ENCODE measurements around the gene SASH1. TPM values are rescaled to one million over a fixed set of nuclear protein-coding genes. Genes with fewer than 3 reads are reported as not detected.

Gene SASH1
- total RNA-seq, 1 experiment from 2014 or later: 12.3 TPM

- intact Hi-C loops (cut with micrococcal nuclease; ENCODE audit: unreplicated experiment): no loop called here
- BruUV-seq (replicated peaks): no TSS peak
- Mint-ChIP-seq H3K36me3 (ENCODE audit: insufficient read depth, unreplicated experiment) (peaks cover 18% of the 10 kb centered on the region), H3K27ac (ENCODE audit: unreplicated experiment) (no peak overlapping the region), H3K9me3 (ENCODE audit: low read depth, unreplicated experiment) (no peaks in the 10 kb centered on the region), H3K4me1 (ENCODE audit: low read depth, unreplicated experiment) (peaks cover 18% of the 10 kb centered on the region), H3K27me3 (ENCODE audit: unreplicated experiment) (no peaks in the 10 kb centered on the region), H3K4me3 (ENCODE audit: low read depth, unreplicated experiment) (no peak overlapping the region)
- CTCF ChIA-PET: no interaction called here
- no peak for TF ChIP-seq CTCF (IDR thresholded peaks at IDR 0.05; ENCODE audit: unreplicated experiment)
- DNase-seq: no peak
Observed at GRCh38 chr6:148345578-148345977, 2.9 kb downstream of the SASH1 start.

- Mint-ChIP-seq H3K27ac (ENCODE audit: unreplicated experiment) (no peak overlapping the region), H3K4me1 (ENCODE audit: low read depth, unreplicated experiment) (peaks cover 18% of the 10 kb centered on the region), H3K27me3 (ENCODE audit: unreplicated experiment) (no peaks in the 10 kb centered on the region), H3K36me3 (ENCODE audit: insufficient read depth, unreplicated experiment) (peaks cover 17% of the 10 kb centered on the region), H3K9me3 (ENCODE audit: low read depth, unreplicated experiment) (no peaks in the 10 kb centered on the region), H3K4me3 (ENCODE audit: low read depth, unreplicated experiment) (no peak overlapping the region)
- no peak for DNase-seq
- TF ChIP-seq CTCF (IDR thresholded peaks at IDR 0.05; ENCODE audit: unreplicated experiment): no peak
- intact Hi-C loops (cut with micrococcal nuclease; ENCODE audit: unreplicated experiment): no loop called here
- no TSS peak for BruUV-seq (replicated peaks)
- CTCF ChIA-PET: no interaction called here
Observed at GRCh38 chr6:148346681-148347440, 4.2 kb downstream of the SASH1 start.

GRCh38 chr6:148347441-148348054, 4.9 kb downstream of the SASH1 start:
- Mint-ChIP-seq H3K4me1 (ENCODE audit: low read depth, unreplicated experiment) (peaks cover 18% of the 10 kb centered on the region), H3K27me3 (ENCODE audit: unreplicated experiment) (no peaks in the 10 kb centered on the region), H3K4me3 (ENCODE audit: low read depth, unreplicated experiment) (no peak overlapping the region), H3K36me3 (ENCODE audit: insufficient read depth, unreplicated experiment) (peaks cover 10% of the 10 kb centered on the region), H3K27ac (ENCODE audit: unreplicated experiment) (no peak overlapping the region), H3K9me3 (ENCODE audit: low read depth, unreplicated experiment) (no peaks in the 10 kb centered on the region)
- BruUV-seq (replicated peaks): no TSS peak
- intact Hi-C loops (cut with micrococcal nuclease; ENCODE audit: unreplicated experiment): no loop called here
- no peak for TF ChIP-seq CTCF (IDR thresholded peaks at IDR 0.05; ENCODE audit: unreplicated experiment)
- DNase-seq: no peak
- CTCF ChIA-PET: no interaction called here

- CTCF ChIA-PET: no interaction called here
- H3K9me3 Mint-ChIP-seq (ENCODE audit: low read depth, unreplicated experiment): no peaks in the 10 kb centered on the region
- peaks cover 17% of the 10 kb centered on the region for H3K4me1 Mint-ChIP-seq (ENCODE audit: low read depth, unreplicated experiment)
- intact Hi-C loops (cut with micrococcal nuclease; ENCODE audit: unreplicated experiment): no loop called here
- peaks cover 4% of the 10 kb centered on the region for H3K36me3 Mint-ChIP-seq (ENCODE audit: insufficient read depth, unreplicated experiment)
- no peak for TF ChIP-seq CTCF (IDR thresholded peaks at IDR 0.05; ENCODE audit: unreplicated experiment)
- no TSS peak for BruUV-seq (replicated peaks)
- H3K27me3 Mint-ChIP-seq (ENCODE audit: unreplicated experiment): no peaks in the 10 kb centered on the region
- no peak for DNase-seq
- no peak overlapping the region for H3K4me3 Mint-ChIP-seq (ENCODE audit: low read depth, unreplicated experiment)
- no peak overlapping the region for H3K27ac Mint-ChIP-seq (ENCODE audit: unreplicated experiment)
Observed at GRCh38 chr6:148348335-148348734, 5.7 kb downstream of the SASH1 start.

Measured in Calu3 (cell line).